LoVo (cell line): ENCODE results near the gene PGAM2.

Experiments
- DNase-seq: peaks from one replicate; pipeline ENCODE4 v3.0.0-alpha.2; 2016; ENCODE audit warnings: low spot score

PGAM2 gene

DNA sequence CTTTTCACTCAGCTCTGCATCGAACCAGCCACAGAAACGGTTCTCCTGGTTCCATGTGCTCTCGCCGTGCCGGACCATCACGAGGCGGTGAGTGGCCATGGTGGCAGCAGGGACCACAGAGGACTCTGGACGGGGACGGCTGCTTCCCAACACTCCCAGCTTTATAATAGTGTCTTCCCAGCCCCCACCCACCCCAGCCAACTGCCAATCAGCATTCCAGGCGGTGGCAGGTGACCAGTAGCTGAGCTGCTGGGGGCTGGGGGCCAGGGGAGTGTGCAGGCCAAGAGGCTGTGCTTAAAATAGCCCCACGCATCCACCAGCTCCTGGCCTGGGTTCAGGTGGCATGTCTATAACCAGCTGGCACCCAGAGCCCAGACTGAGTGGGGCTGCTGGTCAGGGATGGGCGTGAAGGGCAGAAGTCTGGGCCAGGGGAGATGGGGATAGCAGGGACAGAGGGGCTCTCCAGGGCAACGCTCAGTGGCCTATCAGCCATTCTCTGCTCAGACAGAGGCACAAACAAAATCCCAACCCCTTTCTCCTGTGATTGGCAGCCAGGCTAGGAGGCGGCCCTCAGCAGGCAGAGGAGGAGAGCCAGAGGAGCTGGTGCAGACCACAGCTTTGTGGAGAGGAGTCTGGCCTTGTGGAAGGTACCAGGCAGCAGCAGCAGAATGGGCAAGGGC, at the start of gene PGAM2:
PGAM2 (minus strand) TSS at position 137 of the 680 bp plus-strand sequence; CDS start at position 99, 38 bp downstream.
- no peak for DNase-seq

DNA sequence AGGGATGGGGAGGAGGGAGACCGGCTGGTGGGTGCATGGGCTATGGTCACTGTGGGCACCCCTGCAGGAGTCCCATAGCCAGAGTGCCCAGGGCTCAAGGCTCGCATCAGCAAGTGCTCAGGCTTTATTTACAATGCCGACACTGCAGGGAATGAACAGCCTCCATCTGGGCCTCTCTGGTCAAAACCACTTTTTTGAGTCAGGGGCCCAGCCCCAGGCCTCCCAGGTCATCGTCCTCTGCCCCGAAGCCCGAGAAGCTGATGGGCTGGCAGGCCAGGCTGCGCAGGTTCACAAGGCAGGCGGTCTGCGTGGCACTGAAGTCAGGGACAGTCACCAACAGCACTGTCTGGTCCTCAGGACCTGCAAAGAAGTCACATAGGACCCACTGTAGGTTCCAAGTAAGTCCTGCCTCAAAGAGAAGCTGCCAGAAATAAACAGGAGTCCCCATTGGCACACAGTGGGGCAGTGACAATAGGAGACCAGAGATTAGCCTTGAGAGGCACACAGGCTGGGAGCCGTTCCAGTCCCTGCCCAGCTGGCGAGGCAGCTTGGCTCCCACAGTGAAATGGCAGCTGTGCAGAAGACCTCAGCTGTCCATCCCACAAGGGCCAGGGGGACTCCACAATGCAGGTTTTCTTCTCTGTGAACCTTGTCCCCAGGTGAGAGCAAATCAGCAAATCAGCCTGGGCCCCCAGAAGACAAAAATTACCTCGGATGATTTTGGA, 49.4 kb upstream of the PGAM2 start:
- DNase-seq: no peak

DNA sequence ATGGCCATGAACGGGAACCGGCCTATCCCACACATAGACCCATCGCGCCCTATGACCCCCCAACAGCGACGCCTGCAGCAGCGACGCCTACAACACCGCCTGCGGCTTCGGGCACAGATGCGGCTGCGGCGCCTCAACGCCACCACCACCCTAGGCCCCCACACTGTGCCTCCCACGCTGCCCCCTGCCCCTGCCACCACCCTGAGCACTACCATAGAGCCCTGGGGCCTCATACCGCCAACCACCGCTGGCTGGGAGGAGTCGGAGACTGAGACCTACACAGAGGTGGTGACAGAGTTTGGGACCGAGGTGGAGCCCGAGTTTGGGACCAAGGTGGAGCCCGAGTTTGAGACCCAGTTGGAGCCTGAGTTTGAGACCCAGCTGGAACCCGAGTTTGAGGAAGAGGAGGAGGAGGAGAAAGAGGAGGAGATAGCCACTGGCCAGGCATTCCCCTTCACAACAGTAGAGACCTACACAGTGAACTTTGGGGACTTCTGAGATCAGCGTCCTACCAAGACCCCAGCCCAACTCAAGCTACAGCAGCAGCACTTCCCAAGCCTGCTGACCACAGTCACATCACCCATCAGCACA, 48.5 kb upstream of the PGAM2 start:
- DNase-seq: no peak

DNA sequence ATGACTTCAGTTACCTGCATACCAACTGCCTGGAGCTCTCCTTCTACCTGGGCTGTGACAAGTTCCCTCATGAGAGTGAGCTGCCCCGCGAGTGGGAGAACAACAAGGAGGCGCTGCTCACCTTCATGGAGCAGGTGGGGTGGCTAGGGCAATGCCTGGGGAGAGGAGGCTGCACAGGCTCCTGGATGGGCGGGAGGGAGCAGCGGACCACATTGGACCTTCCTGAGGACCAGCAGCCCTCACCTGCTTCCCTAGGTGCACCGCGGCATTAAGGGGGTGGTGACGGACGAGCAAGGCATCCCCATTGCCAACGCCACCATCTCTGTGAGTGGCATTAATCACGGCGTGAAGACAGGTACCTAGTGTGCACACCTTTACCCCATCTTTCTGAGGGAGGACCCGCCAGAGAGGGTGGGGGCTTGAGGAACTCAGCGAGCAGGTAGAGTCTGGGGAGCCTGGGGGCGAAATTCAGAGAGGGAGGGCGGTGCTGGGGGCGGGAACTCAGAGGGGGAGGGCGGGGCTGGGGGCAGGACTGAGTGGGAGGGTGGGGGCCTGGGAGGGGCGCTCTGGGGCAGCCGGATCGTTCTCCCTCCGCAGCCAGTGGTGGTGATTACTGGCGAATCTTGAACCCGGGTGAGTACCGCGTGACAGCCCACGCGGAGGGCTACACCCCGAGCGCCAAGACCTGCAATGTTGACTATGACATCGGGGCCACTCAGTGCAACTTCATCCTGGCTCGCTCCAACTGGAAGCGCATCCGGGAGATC, 47.8 kb upstream of the PGAM2 start:
- DNase-seq: no peak

DNA sequence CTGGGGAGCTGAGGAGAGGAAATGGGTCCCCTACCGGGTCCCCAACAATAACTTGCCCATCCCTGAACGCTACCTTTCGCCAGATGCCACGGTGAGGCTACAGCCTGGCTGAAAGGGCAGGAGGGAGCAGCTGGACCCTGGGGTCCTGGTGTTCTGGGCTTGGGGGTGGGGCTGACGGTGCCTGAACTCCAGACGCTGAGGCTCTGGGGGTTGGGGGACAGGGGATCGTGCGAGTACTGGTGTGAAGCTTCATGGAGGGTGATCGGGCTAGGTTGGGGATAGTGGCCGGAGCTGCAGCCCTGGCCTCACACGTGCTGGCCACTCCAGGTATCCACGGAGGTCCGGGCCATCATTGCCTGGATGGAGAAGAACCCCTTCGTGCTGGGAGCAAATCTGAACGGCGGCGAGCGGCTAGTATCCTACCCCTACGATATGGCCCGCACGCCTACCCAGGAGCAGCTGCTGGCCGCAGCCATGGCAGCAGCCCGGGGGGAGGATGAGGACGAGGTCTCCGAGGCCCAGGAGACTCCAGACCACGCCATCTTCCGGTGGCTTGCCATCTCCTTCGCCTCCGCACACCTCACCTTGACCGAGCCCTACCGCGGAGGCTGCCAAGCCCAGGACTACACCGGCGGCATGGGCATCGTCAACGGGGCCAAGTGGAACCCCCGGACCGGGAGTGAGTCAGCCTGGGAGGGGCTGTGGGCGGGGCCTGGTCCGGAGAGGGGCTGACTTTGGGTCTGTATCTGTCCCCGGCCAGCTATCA, 47.0 kb upstream of the PGAM2 start:
- no peak for DNase-seq

DNA sequence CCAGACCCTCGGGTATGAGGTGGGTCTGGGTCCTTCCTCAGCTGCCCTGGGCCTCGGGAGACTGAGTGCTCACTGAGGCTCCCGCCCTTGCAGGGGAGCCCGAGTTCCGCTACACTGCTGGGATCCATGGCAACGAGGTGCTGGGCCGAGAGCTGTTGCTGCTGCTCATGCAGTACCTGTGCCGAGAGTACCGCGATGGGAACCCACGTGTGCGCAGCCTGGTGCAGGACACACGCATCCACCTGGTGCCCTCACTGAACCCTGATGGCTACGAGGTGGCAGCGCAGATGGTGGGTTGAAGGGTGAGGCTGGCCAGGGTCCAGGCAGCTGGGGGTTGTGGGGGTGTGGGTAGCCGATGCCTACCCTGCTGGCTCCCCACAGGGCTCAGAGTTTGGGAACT, 46.4 kb upstream of the PGAM2 start:
- no peak for DNase-seq

DNA sequence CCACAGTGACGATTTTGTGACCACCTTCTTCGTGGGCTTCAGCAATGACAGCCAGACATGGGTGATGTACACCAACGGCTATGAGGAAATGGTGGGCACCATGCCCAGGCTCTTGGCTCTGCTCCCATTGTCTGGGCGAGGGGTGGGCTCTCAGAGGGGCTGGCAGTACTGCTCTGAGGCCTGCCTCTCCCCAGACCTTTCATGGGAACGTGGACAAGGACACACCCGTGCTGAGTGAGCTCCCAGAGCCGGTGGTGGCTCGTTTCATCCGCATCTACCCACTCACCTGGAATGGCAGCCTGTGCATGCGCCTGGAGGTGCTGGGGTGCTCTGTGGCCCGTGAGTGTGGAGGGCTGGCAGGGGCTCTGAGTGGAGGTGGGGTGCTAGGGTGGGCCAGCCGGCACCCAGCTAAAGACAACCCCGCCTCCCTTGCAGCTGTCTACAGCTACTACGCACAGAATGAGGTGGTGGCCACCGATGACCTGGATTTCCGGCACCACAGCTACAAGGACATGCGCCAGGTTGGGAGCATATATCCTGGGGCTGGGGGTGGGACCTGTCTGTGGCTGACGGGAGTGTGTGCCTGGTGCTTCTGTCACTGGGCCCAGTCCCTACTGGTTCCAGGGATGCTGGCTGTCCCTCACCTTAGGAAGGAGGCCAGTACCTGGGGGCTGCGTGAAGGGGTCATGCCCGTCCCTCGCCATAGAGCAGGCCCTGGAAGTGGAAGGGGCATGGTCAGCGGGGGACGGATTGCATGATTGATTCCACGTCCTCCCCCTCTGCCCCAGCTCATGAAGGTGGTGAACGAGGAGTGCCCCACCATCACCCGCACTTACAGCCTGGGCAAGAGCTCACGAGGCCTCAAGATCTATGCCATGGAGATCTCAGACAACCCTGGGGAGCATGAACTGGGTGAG, 45.6 kb upstream of the PGAM2 start:
- no peak for DNase-seq

DNA sequence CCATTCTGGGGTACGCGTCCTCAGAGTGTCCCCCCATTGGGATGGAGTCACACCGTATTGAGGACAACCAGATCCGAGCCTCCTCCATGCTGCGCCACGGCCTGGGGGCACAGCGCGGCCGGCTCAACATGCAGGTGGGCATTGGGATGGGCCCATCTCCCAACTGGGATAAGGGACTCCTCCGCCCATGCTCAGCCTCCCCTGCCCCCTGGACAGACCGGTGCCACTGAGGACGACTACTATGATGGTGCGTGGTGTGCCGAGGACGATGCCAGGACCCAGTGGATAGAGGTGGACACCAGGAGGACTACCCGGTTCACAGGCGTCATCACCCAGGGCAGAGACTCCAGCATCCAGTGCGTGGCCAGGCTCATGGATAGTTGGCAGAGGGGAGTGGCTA, 44.6 kb upstream of the PGAM2 start:
- DNase-seq: no peak

DNA sequence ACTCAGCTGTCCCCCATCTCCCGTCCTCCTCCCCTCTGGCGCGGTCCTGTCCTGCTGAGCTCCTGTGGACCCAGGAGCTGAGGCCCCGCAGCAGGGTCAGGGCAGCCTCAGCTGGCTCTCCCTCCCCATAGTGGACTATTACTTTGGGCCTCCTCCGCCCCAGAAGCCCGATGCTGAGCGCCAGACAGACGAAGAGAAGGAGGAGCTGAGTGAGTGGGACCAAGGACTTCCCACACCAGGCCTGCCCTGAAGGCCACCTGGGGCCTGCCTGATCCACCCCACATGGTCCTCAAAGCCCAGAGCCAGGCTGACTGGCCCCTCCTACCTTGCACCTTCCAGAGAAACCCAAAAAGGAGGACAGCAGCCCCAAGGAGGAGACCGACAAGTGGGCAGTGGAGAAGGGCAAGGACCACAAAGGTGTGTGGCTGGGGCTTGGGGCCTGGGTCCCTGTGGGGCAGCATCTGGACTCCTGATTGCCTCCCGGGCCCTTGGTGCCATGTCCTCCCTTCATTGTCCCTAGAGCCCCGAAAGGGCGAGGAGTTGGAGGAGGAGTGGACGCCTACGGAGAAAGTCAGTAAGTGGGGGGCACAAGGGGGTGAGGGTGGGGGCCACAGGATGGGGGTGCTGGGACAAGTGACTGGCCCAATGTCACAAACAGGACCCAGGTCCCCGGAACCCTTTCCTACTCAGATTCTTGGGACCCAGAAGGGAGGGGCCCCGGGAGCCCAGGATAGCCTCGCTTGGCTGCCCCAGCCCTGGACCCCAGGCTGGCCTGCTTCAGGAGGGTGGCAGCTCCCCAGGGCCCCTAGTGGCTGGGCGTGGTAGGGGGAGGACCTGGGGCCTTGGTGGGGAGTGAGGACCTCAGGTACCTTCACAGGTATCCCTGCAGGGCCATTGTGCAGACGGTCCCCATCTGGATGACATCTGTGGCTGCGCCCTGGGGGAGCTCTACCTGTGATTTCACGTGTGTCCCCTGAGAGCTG, 43.7 kb upstream of the PGAM2 start:
- DNase-seq: no peak

DNA sequence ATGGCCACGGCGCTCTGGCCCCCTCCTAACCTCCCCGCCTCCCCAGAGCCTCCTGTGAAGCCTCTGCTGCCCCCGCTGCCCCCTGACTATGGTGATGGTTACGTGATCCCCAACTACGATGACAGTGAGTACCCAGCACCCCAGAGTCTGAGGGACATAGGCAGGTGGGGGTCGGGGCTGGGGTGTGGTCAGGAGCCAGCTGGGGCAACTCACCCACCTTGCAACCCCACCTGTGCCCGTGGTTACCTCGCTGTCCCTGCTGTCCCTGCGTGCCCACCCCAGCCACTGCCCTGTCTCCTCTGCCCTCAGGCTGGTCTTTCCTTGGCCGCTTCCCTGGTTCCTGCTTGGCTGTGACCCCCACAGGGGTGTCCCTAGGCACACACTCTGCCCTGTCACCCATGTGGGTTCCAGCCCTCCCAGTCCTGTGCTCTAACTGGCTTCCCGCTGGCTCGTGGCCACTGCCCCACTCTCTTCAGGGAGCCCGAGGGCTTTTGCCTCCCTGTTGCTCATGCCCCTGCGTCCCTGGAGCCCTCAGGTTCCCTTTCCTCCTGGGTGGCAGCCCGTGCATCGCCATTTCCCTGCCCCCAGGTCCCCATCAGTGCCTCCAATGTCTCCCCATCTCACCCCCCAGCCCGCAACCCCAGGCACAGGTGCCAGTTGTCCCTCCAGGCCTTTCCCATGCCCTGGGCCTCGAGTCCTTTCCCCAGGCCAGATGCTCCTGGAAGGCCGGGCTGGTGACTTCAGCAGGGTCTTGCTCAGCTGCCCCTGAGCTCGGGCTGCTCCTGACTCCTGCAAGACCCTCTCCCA, 42.8 kb upstream of the PGAM2 start:
- DNase-seq: no peak

DNA sequence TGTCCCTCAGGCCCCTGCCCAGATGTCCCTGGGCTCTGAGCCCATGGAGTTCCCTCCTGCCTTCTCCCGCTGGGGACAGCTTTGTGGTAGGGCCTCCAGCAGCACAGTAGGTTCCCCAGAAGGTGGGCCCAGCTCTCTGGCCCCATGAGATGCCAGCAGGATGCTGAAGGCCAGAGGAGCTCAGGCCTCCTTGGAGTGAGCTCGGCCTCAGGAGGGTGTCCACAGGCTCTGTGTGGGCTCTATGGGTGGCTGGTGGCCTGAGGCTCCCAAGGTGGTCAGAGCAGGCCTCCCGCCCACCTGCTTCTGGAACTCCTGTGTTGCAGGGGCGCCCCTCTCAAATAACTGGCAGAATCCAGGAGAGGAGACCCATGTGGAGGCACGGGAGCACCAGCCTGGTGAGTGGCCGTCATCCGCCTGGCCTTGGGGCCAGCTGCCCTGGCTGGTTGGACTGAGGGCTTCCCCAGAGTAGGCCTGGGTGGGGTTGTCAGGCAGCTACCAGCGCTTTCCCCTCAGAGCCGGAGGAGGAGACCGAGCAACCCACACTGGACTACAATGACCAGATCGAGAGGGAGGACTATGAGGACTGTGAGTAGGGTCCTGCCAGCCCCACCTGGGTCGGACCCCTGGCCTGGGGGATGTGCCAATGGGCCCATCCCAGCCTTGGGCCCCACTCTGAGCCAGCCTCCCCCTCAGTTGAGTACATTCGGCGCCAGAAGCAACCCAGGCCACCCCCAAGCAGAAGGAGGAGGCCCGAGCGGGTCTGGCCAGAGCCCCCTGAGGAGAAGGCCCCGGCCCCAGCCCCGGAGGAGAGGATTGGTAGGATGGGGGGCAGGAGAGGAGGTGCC, 42.0 kb upstream of the PGAM2 start:
- DNase-seq: no peak

DNA sequence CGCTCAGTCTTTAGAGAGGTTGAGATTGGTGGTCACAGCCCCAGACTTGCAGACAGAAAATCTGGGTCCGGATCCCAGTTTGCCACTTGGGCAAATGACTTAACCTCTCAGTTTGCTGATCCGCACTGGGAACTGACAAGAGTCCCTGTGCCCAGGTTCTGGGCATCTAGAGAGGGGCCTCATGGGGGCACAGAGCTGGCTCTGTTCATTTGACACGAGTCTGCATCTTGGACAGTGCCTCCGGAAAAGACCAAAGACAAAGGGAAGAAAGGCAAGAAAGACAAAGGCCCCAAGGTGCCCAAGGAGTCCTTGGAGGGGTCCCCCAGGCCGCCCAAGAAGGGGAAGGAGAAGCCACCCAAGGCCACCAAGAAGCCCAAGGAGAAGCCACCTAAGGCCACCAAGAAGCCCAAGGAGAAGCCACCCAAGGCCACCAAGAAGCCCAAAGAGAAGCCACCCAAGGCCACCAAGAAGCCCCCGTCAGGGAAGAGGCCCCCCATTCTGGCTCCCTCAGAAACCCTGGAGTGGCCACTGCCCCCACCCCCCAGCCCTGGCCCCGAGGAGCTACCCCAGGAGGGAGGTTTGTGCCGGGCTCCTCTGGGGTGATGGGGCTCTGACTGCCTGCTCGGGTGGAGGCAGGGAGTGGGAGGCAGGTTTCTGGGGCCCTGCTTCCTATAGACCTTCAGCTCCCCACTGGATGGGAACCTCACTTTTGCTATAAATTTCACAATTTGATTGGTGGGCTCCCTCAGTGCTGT, 41.1 kb upstream of the PGAM2 start:
- no peak for DNase-seq

DNA sequence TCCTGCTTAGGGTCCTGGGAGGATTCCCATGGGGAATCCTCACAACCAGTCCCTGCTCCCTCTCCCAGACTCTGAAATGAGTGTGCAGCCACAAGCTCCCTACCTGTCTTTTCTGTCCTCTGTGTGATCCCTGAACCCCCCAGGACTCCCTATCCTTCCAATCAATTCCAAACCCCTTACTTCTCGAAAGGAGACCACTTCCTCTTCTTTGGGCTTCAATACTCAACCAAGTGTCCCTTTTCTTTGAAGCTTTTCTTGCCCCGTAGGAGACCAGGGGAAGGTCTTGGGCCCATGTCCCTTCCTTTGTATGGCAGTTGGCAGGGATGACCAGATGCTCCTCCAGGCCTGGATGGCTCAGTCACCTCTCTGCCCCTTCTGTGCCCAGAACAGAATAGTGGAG, 40.5 kb upstream of the PGAM2 start:
- DNase-seq: no peak

DNA sequence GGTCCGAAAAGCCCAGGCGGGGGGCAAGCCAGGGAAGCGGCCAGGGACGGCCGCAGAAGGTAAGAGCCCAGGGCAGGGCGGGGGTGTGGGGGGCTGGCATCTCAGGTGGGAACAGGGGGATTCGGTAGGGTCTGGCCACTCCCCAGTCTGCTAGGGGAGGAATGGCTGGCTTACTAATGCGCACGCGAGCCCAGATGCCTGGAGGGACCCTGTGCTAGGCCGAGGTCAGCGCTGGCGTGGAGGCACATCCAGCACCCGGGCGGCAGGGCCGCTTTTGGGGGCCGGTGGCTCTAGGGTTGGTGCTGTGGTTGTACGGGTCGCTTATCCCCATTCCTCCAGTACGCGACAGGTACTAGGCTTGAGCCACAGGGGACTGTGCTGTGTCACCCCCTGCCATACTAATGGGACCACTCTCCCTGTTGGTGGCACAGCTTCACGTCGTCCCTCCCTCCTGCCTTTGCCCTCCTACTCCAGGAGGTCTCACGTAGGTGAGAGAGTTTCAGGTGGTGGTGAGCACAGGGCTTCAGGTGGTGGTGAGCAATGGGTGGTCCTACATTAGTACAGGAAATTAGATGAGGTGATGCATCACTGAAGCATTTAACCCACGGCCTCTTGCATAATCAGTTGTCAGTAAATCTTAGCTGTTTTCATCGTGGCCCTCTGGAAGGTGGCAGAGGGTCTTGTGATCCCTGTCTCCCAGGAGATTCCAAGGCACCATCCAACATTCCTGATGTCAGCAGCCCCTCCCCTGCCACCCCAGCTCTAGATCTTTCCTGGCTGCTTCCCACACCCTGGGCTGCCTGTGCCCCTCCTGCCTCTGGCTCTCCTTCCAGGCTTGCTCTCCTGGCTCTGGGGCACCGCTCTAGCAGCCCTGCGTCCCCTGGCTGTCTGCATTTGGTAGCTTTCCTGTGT, 39.7 kb upstream of the PGAM2 start:
- no peak for DNase-seq

DNA sequence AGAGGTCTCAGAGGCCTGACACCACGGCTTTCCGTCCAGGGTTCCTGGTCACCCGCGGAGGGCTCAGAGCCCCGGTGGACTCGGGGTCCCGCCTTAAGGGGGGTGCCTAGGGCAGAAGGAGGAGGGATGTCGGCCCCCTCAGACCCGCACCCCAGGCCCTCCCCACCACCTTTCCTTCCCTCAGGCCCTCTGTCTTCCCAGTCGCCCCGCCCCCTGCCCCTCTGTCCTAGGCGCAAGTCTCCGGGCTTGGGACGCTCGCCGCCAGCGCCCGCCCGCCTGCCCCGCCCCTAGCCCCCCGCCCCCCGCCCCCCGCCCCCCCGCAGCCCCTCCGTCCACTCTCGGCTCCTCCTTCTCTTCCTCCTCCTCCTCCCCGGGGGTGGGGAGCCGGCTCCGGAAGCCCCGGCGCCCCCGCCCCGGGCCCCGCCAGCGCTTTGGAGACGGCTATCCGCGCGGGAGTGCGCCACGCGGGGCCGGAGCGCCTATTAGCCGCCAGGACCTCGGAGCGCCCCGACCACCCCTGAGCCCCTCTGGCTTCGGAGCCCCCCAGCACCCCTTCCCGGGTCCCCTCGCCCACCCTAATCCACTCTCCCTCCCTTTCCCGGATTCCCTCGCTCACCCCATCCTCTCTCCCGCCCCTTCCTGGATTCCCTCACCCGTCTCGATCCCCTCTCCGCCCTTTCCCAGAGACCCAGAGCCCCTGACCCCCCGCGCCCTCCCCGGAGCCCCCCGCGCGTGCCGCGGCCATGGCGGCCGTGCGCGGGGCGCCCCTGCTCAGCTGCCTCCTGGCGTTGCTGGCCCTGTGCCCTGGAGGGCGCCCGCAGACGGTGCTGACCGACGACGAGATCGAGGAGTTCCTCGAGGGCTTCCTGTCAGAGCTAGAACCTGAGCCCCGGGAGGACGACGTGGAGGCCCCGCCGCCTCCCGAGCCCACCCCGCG, 38.8 kb upstream of the PGAM2 start, which contains the start of gene AEBP1:
AEBP1 (plus strand) TSS at position 423 of the 937 bp plus-strand sequence; CDS start at position 744, 321 bp downstream.
- no peak for DNase-seq
